IPS DF 19.7 (cell line): ENCODE results near the gene MTG2.

ENCODE experiments used
- DNase-seq: peaks from one replicate; pipeline ENCODE4 v3.0.0-alpha.2; 2013; ENCODE audit warnings: low read depth, low spot score

Gene MTG2

DNA sequence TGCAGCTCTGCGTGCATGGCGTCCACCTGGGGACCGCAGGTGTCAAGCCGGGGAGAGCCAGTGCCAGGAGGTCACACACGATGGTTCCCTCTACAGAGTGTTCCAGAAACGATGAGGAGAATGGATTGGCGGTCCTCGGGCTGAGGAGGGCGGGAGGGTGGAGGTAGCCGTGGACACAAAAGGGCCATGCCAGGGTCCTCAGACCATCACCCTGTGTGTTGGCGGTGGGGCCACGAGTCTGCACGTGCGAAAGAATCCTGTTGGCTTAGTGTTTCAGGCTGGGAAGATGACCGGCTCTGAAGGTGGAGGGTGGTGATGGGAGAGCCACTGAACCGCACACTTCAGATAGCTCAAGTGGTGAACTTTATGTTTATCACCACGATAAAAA is 23.6 kb downstream of the MTG2 start:
- DNase-seq: no peak

DNA sequence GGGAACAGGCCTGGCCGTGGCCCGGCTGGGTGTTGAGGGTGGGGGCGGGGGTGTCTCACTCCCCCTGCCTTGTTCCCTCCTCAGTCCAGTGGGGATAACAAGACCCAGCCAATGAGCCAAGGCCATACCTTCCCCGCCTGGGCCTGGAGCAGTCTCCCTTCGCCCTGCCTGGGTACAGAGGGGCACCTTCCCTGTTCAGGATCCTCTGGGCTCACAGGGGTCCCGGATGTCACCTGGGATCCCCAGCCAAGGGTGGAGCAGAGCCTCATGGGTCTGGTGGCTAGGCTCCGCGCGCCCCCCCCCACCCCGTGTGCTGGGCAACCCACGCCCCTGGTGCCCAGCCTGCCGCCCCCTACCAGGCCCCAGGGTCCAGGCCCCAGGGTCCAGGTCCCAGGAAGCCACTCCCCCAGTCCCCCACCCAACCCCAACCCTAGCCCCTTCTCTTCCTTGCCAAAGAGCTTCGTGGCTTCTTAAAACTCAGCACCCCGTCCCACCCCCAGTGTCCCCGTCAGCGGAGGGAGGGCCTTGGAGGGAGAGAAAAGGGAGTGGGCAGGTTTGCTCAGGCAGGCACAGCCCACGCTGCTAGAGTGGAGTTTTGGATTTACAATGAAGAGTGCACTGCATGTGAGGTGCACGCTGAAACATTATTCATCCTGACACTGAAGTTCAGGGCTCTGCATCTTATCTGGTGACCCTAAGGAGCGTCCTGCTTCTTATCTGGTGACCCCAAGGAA is 25.4 kb downstream of the MTG2 start:
- DNase-seq: no peak

DNA sequence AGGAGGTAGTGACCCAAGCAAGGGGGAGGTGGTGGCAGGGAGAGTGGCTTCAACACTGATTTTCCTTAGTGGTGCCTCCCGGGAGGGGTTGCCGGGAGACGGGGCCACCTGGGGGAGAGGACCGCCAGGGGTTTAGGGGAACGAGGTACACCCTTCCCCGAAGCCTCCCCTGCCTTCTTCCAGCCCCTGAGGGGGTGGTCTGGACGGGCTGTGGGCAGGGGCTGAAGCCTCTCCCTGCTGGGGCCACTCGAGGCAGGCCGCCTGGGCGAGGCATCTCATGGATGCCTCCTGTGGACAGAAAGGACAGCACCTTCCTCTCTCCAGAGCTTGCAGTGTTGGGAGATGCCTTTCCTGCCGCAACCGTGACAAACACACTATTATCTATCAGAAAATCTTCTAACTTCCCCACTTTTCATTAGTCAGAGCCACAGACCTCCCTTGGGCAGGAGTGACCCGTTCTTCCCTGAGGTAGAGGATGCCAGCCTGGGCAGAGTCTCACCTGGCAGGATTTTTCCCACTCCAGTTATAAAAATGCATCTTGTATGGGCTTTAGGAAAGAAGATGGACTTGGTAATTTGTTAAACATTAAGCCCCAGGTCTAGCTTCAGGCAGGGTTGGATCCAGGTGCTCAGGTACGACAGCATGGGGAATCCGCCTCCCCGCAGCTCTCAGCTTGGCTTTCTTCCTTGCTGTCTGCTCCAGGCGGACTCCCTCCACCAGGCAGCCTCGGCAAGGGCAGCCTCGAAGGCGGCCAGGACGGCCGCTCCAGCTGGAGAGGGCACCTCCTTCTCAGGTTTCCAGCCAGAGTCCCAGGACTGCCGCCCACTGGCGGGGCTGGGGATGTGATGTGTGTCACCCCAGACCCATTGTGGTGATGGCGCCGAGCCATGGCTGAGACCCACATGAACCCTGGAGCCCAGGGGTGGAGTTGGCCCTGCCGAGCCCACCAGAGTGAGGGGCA is 26.2 kb downstream of the MTG2 start:
- DNase-seq: no peak

DNA sequence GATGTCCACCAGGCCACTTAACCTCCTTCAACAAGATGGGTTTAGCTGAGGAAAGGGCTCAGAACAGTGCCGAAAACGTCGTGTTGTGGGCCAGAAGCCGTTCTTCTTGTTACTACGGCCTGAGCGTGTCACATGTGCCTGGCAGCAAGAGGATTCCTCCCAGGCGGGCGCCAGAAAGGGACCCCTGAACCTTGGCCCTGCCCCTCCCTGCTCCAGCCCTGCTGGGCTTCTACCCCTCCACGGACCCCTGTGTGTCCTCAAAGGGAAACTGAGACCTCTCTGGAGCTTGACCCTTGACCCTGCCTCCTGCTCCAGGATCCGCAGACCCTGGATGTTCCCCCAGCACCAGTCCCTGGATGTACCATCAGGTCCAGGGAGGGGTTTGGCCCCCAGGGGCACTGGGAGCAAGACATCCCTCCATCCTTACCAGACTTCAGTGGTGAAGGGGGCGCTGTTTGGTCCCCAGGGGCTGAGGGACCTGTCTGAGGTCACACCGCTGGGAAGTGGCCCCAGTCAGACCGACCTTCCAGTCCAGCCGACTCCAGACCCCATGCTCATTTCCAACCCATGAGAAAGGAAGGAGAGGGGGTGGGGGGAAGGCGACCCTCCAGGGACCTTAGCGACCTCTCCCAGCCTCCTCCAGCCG is 27.1 kb downstream of the MTG2 start:
- DNase-seq: no peak

DNA sequence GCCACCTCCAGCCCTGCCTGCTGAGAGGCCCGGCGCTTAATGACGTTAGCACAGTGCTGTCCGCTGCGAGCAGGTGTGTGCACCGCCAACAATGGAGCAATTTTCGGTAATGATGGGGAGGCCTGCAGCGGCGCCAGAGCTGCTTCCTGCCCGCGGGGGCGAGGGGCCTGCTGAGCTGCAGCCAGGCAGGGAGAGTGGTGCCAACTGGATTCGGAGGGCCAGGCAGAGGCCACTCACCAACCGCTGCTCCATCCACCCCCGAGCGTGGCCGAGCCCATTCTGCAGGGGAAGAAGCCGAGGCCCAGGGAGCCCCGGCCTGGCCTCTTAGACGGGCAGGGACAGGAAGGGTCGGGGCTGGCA is 27.6 kb downstream of the MTG2 start:
- no peak for DNase-seq

DNA sequence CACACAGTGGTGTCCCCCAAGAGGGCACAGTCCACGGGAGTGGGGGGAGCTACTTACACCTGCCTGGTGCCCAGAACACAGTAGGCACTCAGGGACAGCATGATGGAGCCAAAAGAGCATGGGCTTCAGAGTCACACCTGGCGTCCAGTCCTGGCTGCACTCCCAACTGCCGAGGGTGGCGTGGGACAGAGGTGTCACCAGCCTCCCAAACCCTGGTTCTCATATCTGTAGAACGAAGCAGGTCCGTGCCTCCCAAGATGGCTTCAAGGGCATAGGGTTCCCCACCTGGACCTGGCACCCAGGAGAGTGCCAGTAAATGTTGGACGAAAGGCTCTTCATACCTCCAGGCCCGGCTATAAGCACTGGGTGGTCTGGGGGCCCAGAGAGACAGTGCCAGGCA is 28.4 kb downstream of the MTG2 start:
- DNase-seq: no peak

DNA sequence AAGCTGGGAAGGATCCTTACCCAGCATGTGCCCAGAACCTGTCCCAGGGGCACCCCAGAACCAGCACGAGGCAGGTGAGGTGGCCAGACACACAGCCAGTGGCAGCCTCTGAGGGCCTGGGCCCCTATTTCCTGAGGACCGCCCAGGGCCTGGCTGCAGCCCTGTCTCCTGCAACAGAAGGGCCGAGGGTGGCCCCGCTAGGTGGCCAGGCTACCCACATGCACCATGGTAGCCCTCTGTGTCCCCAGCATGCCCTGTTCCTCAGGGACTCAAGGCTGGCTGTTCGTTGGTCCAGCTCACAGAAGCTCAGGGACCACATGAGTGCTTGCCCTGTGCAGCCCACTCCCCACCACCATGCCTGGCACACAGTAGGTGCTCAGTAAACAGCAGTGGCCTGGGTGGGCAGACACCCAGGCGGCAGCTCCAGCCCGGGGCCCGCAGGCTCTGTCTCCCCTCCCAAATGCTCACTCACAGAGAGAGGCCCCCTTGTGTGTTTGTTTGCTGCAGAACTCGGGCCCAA is 29.0 kb downstream of the MTG2 start:
- DNase-seq: no peak

DNA sequence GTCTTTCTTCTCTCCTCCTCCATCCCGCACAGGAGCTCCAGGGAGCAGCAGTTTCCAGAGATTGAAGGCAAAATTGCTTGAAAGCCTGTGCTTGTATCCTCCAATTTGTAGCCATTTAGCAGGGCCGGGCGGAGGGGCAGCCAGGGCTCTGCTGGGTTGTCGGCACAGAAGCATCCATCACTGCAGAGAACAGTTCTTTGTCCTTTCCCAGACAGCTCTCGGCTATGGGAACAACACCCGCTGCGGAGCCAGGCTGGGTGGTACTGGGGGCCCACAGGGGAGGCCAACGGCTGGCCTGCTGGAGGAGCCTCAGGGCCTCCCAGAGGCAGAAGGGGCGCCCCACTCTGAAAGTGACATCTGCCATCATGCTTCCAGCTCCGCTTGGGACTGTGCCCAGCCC is 29.5 kb downstream of the MTG2 start:
- no peak for DNase-seq

DNA sequence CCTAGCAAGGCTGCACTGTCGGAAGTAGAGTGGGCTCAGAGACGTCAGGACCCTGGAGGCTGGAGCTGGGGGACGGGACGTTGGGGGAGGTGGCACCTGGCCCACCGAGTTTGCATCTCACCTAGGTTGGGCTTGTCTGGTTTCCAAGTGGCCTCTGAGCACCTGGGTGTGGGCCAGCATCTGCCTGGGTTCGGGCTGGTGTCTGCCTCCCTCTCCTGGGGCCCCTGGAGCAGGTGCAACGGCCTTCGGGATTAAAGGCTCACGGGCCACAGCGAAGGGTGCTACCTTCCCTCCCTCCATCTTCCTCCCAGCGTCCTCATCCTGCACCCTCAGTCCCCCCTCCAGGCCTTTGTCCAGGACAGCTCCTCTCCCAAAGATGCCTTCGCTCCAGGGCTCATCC is 31.2 kb downstream of the MTG2 start:
- DNase-seq: no peak

DNA sequence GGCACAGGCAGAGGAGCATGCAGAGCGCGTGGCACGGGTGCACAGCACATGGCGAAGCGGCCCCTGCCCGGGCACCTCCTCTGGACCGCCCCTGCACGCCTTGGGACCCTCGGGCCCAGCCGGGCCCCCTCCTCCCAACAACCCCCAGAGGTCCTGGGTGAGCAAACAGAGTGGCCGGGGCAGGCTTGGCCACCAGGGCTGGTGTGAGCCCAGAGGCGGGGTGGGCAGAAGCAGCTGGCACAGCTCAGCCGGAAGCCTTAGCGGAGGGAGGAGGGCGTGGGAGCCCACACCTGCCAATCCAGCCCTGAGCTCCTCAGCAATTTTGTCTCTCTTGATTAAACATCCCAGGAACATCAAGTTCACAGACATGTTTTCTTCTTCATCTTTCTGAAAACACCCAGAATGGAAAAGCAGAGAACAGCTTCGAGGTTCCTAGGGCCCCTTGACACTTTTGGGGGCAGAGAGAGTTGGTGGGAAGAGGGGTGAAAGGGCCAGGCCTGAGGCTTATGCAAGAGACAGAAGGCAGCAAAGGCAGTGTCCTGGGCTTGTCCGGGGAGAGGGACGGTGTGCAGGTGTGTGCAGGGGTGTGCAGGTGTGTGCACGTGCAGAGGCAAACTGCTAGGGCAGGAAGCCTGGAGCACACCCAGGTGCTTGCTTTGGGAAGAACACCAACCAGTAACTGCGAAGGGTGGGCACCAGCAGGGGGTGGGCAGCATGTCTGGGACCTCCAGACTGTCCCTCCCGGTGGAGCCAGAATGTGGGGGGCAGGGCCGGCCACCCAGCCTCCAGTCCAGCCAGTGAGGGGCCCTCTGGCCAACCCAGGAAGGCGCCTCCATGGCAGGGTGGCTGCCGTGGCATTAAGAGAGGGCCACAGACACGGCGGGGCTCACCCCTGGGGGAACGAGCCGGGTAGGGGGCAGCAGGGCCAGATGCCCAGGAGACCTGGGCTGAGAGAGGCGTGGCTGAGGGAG is 32.5 kb downstream of the MTG2 start:
- DNase-seq: no peak

DNA sequence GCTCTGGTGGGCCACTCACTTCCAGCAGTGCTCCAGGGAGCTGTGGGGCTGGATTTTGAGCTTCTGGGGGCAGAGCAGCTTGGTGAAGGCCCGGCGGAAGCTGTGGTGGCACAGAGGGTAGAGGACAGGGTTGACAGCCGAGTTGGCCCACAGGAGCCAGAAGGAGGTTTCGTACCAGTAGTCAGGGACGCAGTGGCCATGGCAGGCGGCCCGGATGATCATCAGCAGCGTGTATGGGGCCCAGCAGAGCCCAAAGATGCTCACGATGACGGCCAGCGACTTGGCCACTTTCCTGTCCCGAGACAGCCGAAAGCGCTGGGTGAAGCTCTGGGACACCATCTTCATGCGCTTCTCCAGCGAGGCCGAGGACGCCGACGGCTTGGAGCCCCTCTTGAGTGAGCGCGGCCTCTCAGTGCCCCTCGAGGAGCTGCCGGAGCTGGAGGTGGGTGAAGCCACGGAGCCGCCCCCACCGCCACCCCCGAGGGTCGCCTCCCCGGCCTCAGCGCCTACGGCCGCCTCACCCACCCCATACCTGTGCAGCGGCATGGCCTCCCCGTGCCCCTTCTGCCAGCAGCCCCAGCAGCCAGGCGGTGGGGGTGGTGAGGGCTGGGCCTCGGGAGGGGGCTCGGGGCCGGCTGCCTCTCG is 33.3 kb downstream of the MTG2 start:
- DNase-seq: no peak

DNA sequence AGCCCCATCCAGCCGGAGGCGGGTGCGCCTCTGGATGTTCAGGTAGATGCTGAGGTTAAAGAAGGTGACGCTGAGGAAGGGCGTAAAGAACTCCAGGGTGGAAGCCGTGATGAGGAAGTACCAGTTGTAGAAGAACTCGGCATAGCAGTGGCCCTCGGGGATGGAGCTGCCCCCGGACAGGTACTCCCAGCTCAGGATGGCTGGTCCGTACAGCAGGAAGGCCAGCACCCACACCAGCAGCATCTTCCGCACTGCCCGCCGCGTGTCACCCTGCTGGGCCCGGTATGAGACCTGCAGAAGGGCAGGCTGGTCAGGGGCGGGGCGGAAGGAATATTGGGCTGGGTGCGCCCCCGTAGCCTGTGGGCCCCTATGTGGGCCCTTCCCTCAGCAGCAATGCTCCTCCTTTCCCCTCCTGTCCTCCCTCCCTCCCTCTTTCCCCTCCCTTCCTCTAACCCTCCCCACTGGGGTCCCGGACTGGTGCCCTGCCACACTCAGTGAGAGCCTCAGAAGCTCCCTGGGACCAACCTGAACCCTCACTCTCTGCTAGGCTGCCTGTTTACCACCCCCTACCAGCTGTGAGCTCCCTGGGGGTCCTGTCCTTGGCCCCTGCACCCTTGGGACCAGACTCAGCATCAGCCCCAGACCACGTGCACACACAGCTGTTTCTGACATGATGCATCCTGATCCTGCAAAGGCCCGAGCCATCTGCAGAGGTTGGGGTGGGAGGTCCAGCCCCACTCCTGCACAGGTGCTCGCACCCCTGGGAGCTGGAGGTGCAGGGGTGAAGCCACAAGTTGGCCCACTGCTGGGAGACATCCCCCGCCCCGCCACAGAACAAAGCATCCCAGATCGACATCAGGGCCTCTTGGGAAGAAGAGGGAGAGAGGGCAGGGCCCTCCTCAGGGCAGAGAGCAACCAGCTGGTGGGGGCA is 34.1 kb downstream of the MTG2 start:
- no peak for DNase-seq

DNA sequence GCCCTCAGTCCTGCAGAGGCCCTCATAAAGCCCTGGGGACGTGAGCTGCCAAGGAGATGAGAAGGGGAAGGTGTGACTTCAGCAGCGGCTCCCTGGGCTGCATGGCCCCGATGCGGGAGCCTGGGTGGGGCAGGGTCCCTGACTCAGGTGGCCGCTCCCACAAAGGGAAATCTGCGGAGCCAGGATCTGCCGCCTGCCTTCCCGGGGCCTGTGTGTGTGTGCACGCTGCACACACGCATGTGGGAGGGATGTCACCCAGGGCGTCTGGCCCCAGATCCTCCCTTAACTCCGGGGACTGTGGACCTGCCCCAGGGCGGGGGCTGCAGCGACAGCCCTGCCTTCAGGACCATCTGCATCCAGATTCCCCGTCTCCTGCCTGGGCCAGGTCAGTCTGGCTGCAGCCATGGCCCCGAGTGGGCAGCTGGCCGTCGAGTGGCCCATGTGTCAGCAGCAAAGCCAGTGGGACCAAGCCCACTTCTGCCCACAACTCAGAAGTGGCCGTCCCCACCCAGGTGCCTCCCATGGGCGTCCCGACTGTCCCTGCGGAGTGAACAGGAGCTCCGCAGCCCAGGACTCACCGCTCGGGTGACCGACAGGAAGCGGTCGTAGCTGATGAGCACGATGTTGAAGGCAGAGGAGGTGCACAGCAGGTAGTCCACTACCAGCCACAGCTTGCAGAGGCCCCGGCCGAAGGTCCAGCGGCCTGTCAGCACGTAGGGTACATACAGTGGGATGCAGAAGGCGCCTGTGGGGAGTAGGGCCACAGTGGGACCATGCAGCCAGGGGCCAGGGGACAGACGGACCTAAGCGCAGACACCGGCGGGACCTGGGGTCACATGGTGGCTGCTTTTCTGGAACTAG is 35.3 kb downstream of the MTG2 start:
- no peak for DNase-seq

DNA sequence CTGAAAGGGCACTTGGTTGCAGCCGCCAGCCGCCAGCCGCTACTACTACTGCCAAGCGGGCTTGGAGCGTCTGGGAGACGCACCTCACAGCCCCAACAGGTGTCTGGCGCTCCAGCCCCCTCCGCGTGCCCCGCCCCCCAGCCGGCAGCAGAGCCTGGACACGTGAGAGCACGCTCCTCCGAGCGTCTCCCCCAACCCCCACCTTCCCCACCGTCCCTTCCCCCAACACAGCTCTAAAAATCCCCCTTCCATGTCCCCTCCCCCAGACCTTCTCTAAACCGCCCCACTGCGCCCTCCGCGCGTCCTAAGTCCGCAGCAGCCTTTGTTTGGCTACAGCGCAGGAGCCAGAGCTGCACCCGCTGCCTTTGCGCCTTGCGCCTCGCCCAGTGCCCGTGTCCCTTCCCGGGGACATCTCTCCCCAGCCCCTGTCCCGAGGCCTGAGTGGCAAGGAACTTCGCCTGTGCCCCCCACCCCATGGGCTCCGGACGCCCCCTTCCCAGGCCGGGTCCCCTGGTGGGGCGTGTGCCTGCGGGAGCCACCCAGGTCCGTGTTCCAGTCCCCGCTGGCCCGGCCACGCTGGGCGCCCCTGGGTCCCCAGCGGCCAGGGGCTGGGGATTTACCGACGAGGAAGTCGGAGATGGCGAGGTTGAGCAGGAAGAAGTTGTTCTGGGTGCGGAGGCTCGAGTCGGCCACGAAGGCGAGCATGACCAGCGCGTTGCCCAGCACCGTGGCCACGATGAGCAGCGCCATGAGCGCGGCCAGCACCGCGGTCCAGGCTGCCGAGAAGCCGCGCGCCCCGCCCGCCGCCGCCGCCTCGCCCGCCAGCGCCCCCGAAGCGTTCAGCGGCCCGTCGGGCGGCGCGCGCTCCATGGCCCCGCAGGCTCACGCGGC is 36.5 kb downstream of the MTG2 start:
- DNase-seq: no peak

DNA sequence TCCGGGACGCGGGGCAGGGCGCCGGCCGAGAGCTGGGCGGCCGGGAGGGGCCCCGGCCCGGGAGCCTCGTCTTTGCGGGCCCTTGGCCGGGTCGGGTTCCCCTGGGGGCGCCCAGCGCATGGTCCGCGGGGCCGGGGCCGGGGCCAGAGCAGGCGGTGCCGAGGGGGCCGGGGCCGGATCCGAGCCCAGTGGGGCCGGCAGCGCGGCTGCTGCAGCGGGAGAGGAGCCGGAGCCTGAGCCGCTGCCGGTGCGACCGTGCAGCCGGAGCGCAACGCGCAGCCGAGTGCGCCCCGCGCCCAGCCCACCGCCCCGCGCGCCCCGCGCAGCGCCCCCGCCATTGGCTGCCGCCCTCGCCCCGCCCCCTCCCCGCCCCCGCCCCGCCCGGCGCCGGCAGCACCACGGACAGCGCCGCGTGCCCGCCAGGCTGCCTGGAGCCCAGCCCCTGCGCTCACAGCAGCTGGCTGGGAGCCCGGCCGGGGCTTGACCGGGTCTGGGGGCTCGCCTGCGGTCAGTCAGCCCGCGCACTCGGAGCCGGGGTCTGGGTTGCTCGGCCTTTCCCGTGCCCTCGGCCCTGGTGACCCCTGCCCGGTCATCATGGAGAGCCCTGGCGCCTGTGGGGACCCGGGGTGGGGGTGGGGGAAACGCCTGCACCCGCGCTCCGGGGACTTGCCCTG is 37.3 kb downstream of the MTG2 start, which contains the start of gene HRH3:
Gene HRH3 (minus strand): TSS at position 287 of the 674 bp plus-strand sequence. CDS start 308 bp downstream, outside the sequence.
- no peak for DNase-seq

DNA sequence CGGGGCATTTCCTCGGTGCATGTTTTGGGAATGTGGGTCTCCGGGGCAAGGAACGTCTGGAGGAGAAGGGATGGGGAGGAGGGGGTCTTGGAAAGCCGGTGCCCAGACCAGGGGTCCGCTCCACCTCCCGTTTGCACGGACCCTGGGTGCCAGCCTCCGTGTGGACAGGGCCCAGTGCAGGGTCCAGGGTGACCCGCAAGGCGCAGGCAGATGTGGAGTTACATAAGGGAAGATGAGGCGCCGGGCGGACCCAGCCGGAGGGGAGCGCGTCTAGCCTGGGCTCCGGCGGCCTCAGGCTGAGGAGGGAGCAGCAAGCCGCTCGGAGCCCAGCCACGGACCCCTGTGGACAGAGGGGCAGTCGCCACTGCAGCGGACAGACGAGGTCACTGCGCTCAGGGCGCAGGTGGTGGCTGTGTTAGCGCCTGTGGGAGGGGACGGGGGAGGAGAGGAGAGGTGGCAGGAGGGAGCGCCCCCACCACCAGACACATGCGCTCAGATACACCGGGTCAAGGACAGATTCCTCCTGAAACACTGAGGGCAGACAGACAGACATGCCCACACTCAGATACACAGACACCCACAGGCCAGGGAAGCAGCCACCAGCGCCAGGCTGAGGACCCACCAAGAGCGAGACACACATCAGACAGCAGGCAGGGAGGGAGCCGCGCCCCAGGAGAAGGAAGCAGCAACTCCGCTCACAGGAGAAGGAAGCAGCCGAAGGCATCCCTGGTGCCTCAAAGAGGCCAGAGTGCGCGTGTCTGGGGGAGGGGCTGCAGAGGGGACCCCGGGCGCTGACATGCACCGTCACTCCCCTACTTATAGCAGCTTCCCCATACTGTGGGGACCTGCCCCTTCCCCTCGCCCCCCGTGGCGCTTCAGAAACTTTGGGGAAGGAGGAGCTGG is 38.1 kb downstream of the MTG2 start:
- DNase-seq: no peak
